ENCODE data around the gene TAF5L. TPM values are rescaled to one million over a fixed set of nuclear protein-coding genes. Genes with fewer than 3 reads are reported as not detected.

Gene TAF5L
- total and polyA plus RNA-seq, 8 donors: 15.9 to 21.6 (median 18.7) TPM

DNA sequence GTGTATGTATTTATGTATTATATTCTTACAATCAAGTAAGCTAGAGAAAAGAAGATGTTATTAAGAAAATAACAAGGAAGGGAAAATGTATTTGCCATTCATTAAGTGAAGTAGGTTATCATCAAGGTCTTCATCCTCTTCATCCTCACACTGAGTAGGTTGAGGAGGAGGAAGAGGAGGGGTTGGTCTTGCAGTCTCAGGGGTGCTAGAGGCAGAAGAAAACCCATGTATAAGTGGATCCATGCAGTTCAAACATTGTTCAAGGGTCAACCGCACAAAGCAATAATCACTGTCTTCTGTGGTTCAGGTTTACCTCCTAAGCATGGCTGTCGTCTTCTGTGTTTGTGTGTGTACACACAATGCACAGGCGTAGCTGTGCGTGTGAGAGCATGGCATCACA, 17.0 kb upstream of the TAF5L start:
- Histone ChIP-seq H3K4me1 (no peaks in the 10 kb centered on the region), H3K9me3 (no peaks in the 10 kb centered on the region), H3K27me3 (no peaks in the 10 kb centered on the region), H3K27ac (no peak overlapping the region), H3K4me3 (no peak overlapping the region), H3K36me3 (peaks cover 0 to 69% of the 10 kb centered on the region in 2 donors)
- DNase-seq: no peak
- intact Hi-C loops (cut with DNase I): no loop called here
- TF ChIP-seq, protein P1, sequence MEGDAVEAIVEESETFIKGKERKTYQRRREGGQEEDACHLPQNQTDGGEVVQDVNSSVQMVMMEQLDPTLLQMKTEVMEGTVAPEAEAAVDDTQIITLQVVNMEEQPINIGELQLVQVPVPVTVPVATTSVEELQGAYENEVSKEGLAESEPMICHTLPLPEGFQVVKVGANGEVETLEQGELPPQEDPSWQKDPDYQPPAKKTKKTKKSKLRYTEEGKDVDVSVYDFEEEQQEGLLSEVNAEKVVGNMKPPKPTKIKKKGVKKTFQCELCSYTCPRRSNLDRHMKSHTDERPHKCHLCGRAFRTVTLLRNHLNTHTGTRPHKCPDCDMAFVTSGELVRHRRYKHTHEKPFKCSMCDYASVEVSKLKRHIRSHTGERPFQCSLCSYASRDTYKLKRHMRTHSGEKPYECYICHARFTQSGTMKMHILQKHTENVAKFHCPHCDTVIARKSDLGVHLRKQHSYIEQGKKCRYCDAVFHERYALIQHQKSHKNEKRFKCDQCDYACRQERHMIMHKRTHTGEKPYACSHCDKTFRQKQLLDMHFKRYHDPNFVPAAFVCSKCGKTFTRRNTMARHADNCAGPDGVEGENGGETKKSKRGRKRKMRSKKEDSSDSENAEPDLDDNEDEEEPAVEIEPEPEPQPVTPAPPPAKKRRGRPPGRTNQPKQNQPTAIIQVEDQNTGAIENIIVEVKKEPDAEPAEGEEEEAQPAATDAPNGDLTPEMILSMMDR (IDR thresholded peaks at IDR 0.05): no peak
- ATAC-seq: no peak

DNA sequence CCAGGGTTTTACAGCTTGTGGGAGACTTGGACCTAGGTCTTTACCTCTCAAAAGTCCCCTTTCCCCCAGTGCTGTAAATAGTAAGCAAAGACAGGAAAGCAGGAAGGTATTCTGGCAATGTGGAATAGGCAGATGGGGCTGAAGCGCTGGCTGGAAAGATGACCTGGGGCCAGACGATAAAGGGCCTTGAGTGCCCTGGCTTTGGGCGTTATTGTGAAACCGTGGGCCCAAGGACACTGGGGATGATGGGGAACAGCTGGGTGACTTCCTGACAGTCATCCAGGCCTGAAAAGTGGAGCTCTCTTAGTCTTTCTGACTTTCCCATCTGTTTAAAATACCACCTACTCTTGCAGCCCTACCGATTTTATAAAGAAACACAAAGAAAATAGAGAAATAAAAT, 16.5 kb upstream of the TAF5L start:
- ATAC-seq (no peak), DNase-seq (no peak)
- H3K27me3 ChIP-seq: no peaks in the 10 kb centered on the region
- H3K4me1 ChIP-seq: no peaks in the 10 kb centered on the region
- TF ChIP-seq, protein P1 (IDR thresholded peaks at IDR 0.05): no peak
- no peak overlapping the region for H3K27ac ChIP-seq
- H3K36me3 ChIP-seq: peaks cover 0 to 69% of the 10 kb centered on the region in 2 donors
- no peaks in the 10 kb centered on the region for H3K9me3 ChIP-seq
- H3K4me3 ChIP-seq: no peak overlapping the region
- intact Hi-C loops (cut with DNase I): no loop called here

DNA sequence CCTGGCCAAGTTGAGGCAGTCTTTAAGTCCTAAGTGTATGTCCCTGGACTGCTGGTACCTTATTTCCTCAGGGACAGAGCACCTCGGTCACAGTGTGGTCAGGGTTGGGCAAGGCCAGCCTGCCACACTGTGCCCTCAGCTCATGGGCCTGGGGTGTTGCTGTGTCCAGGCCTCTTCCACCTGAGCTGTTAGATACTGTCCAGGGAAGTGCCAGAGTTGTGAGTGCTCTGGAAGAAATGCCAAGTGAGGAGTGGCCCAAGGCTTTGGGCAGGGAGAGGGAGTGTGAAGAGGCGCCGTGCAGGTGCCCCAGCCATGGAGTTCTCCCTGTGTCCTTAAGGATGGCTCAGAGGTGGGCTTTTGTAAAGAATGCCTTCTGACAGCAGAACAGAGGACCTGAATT, 15.4 kb upstream of the TAF5L start:
- H3K36me3 ChIP-seq: peaks cover 0 to 69% of the 10 kb centered on the region in 2 donors
- TF ChIP-seq, protein P1 (IDR thresholded peaks at IDR 0.05): no peak
- no peak for ATAC-seq

DNA sequence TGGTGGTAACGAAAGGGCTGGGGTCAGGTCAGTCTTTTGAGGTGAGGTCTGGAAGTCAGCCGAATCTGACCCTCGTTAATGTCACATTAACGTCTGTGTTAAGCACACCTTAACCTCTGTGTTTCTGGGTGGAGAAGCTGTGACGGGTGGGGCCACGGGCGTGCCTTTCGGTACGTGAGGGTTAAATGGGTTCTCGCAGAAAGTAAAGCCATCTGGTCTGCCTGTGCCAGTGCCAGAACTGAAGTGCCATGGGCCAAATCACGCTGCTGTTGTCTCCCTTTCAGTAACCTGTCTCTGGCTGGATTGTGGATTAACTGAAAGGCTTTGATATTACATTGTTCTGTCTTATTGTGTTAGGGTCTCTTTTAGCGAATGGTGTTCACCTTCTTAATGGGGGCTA, 14.5 kb upstream of the TAF5L start:
- Histone ChIP-seq H3K36me3 (peaks cover 0 to 69% of the 10 kb centered on the region in 2 donors), H3K27ac (no peak overlapping the region), H3K4me1 (no peaks in the 10 kb centered on the region), H3K4me3 (no peak overlapping the region), H3K9me3 (no peaks in the 10 kb centered on the region), H3K27me3 (no peaks in the 10 kb centered on the region)
- intact Hi-C loops (cut with DNase I): no loop called here
- DNase-seq (no peak), ATAC-seq (no peak)
- TF ChIP-seq, protein P1 (IDR thresholded peaks at IDR 0.05): no peak

More for the DNA sequence above, 15.4 kb upstream of the TAF5L start:
- no peak for DNase-seq
- Histone ChIP-seq H3K9me3 (no peaks in the 10 kb centered on the region), H3K27ac (no peak overlapping the region), H3K27me3 (no peaks in the 10 kb centered on the region), H3K4me1 (no peaks in the 10 kb centered on the region), H3K4me3 (no peak overlapping the region)
- intact Hi-C loops (cut with DNase I): no loop called here

DNA sequence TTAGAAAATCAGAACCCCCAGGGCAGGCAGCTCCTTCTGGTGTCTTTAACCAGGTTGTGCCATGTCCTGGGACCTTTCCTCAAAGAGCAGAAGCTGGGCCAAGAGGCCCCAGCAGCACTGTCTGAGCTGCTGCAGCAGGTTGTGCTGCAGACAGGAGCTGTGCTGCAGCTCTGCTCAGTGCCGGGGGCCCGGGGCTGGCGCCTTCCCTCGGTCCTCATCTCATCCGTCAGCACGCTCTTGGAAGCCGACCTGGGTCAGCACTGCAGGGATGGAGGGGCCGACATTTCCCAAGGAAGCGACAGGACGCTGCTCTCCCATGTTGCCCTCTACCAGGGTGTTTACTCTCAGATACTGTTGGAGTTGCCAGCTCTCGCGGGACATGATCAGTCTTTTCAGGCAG, 11.8 kb upstream of the TAF5L start:
- DNase-seq (no peak), ATAC-seq (no peak)
- H3K36me3 ChIP-seq: peaks cover 0 to 61% of the 10 kb centered on the region in 2 donors
- no peaks in the 10 kb centered on the region for H3K9me3 ChIP-seq
- H3K4me3 ChIP-seq: no peak overlapping the region
- no peak overlapping the region for H3K27ac ChIP-seq
- intact Hi-C loops (cut with DNase I): no loop called here
- no peaks in the 10 kb centered on the region for H3K4me1 ChIP-seq
- no peaks in the 10 kb centered on the region for H3K27me3 ChIP-seq
- TF ChIP-seq, protein P1 (IDR thresholded peaks at IDR 0.05): no peak
